Upper lobe of left lung (tissue), 4 donors: ENCODE data around the gene OR6V1.

Experiments
- POLR2A ChIP-seq, 4 donors: fragments of 450-650 bp; IDR thresholded peaks; one replicate each; pipeline ENCODE4 v1.5.1; 2016 to 2017; ENCODE audit warnings: antibody characterized with exemption in 4 of 4, mild to moderate bottlenecking in 2 of 4
- TF ChIP-seq, protein P1 (sequence below), 6 experiments: fragments of 450-650 bp in 4 of 6; fragments of 200-600 bp in 2 of 6; sonication (generic) in 2 of 6; IDR thresholded peaks; one replicate each; pipeline ENCODE4 v1.5.1; 2016 to 2019; ENCODE audit warnings: antibody characterized with exemption in 6 of 6

DNA sequence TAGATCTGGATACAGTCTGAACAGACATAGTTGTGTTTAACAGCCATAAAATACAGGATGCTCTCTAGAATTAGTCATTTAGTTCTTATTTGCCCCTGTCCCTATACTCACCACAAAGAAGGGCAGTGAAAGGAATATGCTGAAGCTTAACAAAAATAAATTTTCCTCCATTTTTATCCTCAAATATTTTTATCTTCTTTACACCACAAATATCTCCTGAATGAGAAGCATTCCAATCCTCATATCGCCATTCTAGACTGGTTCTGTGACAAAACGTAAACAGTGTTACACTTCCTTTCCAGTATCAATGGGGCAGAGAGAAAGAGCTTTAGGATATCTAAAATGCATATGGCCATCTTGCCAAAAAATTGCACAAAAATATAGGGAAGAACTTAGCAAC lies 26.8 kb upstream of the OR6V1 start:
- TF ChIP-seq, protein P1, sequence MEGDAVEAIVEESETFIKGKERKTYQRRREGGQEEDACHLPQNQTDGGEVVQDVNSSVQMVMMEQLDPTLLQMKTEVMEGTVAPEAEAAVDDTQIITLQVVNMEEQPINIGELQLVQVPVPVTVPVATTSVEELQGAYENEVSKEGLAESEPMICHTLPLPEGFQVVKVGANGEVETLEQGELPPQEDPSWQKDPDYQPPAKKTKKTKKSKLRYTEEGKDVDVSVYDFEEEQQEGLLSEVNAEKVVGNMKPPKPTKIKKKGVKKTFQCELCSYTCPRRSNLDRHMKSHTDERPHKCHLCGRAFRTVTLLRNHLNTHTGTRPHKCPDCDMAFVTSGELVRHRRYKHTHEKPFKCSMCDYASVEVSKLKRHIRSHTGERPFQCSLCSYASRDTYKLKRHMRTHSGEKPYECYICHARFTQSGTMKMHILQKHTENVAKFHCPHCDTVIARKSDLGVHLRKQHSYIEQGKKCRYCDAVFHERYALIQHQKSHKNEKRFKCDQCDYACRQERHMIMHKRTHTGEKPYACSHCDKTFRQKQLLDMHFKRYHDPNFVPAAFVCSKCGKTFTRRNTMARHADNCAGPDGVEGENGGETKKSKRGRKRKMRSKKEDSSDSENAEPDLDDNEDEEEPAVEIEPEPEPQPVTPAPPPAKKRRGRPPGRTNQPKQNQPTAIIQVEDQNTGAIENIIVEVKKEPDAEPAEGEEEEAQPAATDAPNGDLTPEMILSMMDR (IDR thresholded peaks at IDR 0.05): no peak
- no peak for TF ChIP-seq POLR2A (IDR thresholded peaks at IDR 0.05)
